Measurements from ENCODE around the gene RIPOR2. TPM values are rescaled to one million over a fixed set of nuclear protein-coding genes. Genes with fewer than 3 reads are reported as not detected.

Gene RIPOR2
- total and polyA plus RNA-seq, 2 of the 13 experiments (the other 11 are each of a cell fraction or from before 2014, with no cell fraction given): 0.02 to 0.05 TPM

DNA sequence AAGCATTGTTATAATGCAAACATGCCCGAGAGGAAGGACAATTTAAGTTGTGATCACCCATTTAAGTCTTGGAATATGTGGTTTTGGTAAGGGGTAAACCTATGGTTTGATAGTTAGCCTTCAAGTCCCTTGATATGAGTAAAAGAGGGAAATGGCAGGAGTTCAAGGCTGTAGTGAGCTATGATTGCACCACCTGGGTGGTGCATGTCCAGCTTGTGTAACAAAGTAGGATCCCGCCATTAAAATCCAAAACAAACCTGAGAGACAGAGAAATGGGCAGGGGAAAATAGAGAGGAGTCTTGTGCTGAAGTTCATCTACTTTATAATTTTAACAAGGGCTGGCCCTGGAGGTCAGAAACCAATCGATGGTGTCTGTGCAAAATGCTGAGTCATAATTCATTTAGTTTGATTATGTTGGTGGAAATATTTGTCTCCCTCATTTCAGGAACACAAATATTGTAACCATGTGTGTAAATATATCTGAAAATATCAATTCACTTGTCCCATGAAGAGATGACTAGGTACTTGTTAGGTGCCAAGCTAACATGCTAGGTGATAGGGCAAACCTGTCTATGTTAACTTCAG lies 113.8 kb downstream of the RIPOR2 start (continued):
- no peak for TF ChIP-seq YEATS4 (CRISPR knock-in tag; IDR thresholded peaks at IDR 0.05; ENCODE audit: borderline replicate concordance)
- TF ChIP-seq NFE2 (CRISPR knock-in tag; IDR thresholded peaks at IDR 0.05): no peak
- TF ChIP-seq, protein P1, sequence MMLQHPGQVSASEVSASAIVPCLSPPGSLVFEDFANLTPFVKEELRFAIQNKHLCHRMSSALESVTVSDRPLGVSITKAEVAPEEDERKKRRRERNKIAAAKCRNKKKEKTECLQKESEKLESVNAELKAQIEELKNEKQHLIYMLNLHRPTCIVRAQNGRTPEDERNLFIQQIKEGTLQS (CRISPR knock-in tag; IDR thresholded peaks at IDR 0.05): no peak
- TF ChIP-seq KDM5A (IDR thresholded peaks at IDR 0.05; ENCODE audit: borderline replicate concordance, low read length): no peak
- TF ChIP-seq MAFK (conservative IDR thresholded peaks at IDR 0.05 in 1 of 2, IDR thresholded peaks at IDR 0.05 in 1 of 2; ENCODE audit: low read length in 2 of 2): peak; percentile 87 to 91
- TF ChIP-seq, protein P2, sequence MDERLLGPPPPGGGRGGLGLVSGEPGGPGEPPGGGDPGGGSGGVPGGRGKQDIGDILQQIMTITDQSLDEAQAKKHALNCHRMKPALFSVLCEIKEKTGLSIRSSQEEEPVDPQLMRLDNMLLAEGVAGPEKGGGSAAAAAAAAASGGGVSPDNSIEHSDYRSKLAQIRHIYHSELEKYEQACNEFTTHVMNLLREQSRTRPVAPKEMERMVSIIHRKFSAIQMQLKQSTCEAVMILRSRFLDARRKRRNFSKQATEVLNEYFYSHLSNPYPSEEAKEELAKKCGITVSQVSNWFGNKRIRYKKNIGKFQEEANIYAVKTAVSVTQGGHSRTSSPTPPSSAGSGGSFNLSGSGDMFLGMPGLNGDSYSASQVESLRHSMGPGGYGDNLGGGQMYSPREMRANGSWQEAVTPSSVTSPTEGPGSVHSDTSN (CRISPR knock-in tag; IDR thresholded peaks at IDR 0.05): no peak
- TF ChIP-seq ZNF501 (CRISPR knock-in tag; IDR thresholded peaks at IDR 0.05): no peak
- 0 out of 2 replicates have a peak, but pooled peaks have one; percentile 12 for TF ChIP-seq RARA (CRISPR knock-in tag; IDR thresholded peaks at IDR 0.05)
- TF ChIP-seq, protein P3, sequence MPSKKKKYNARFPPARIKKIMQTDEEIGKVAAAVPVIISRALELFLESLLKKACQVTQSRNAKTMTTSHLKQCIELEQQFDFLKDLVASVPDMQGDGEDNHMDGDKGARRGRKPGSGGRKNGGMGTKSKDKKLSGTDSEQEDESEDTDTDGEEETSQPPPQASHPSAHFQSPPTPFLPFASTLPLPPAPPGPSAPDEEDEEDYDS (CRISPR knock-in tag; IDR thresholded peaks at IDR 0.05): no peak
- TF ChIP-seq ZNF598 (CRISPR knock-in tag; IDR thresholded peaks at IDR 0.05; ENCODE audit: borderline replicate concordance): no peak
- TF ChIP-seq PHF5A (CRISPR knock-in tag; IDR thresholded peaks at IDR 0.05; ENCODE audit: low read depth, unreplicated experiment): no peak

DNA sequence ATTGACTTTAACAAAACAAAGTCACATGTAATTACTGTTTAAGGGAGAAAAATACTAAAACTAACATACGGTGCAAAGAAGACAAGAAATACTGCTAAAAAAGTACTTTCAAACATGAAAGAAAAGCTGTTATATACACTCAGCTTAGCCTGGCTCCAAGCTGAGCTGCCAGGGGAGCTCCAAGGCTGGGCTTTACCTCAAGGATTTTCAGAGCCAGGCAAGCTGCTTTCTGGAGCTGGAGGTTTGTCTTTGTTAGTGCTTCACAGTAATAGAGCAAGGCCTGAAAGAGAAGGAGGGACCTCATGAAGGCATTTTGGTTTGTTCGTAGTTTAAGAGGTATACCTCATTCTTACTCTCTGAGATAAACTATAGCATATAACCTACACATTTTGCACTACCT lies 117.4 kb downstream of the RIPOR2 start:
- Histone ChIP-seq H3K4me3 (replicated peaks in 1 of 3; ENCODE audit: insufficient read depth in 1 of 3, low read depth in 2 of 3, low read length in 3 of 3) (no peak overlapping the region), H3K4me1 (ENCODE audit: insufficient read depth, low read length) (peaks cover 27% of the 10 kb centered on the region), H3K27me3 (ENCODE audit: control insufficient read depth in 1 of 2, insufficient read depth in 2 of 2, low read length in 2 of 2) (no peaks in the 10 kb centered on the region), H3K4me2 (ENCODE audit: low read depth, low read length) (no peak overlapping the region), H3K79me2 (ENCODE audit: insufficient read depth, low read length) (no peaks in the 10 kb centered on the region), H3K36me3 (replicated peaks in 1 of 2; ENCODE audit: control insufficient read depth in 1 of 2, insufficient read depth in 2 of 2, low read length in 2 of 2) (no peaks in the 10 kb centered on the region), H2AFZ (ENCODE audit: low read length) (peak overlapping the region; percentile 43), H3K27ac (ENCODE audit: extremely low read length, insufficient read depth, low read length) (no peak overlapping the region), H3K9me3 (ENCODE audit: low read length) (no peaks in the 10 kb centered on the region), H3K9ac (ENCODE audit: insufficient read depth, low read depth, low read length) (no peak overlapping the region), H4K20me1 (ENCODE audit: insufficient read depth, low read length) (no peaks in the 10 kb centered on the region)
- POLR2A ChIA-PET: interaction anchor here (2.0 kb wide), 1 partner anchor 9 kb away, joined by 8 read pairs; no protein-coding TSS in a partner anchor
- 78% methylated on average over 2 of the region's 2 CpGs for WGBS (ENCODE audit: low lambda C conversion rate)
- in situ Hi-C loops (cut with HindIII; ENCODE audit: extremely low pct_ligation_motif_present, low pct_unique_long_range_greater_than_20kb) (no loop called here), intact Hi-C loops (cut with micrococcal nuclease; ENCODE audit: unreplicated experiment) (no loop called here)
- no TSS peak for BruUV-seq (replicated peaks)
- peak; percentile 43; the same call in 2 of the 3 replicates for ATAC-seq
- no peak for DNase-seq (ENCODE audit: low spot score)
- CTCF ChIA-PET (ENCODE audit: low intra/inter-chr PET ratio, low total read pairs): no interaction called here
- FAIRE-seq: no peak
- TF ChIP-seq, protein P4, sequence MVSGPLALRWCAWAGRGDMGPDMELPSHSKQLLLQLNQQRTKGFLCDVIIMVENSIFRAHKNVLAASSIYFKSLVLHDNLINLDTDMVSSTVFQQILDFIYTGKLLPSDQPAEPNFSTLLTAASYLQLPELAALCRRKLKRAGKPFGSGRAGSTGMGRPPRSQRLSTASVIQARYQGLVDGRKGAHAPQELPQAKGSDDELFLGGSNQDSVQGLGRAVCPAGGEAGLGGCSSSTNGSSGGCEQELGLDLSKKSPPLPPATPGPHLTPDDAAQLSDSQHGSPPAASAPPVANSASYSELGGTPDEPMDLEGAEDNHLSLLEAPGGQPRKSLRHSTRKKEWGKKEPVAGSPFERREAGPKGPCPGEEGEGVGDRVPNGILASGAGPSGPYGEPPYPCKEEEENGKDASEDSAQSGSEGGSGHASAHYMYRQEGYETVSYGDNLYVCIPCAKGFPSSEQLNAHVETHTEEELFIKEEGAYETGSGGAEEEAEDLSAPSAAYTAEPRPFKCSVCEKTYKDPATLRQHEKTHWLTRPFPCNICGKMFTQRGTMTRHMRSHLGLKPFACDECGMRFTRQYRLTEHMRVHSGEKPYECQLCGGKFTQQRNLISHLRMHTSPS (CRISPR knock-in tag; IDR thresholded peaks at IDR 0.05; ENCODE audit: low read depth): no peak
- TF ChIP-seq SAFB2 (CRISPR knock-in tag; IDR thresholded peaks at IDR 0.05; ENCODE audit: borderline replicate concordance, low read depth): no peak
- no peak for TF ChIP-seq ZNF598 (CRISPR knock-in tag; IDR thresholded peaks at IDR 0.05; ENCODE audit: borderline replicate concordance)
- no peak for TF ChIP-seq ZFX (CRISPR knock-in tag; IDR thresholded peaks at IDR 0.05; ENCODE audit: low read depth)
- no peak for TF ChIP-seq ZNF350 (CRISPR knock-in tag; IDR thresholded peaks at IDR 0.05; ENCODE audit: borderline replicate concordance, low read depth)
- no peak for TF ChIP-seq ZNF652 (CRISPR knock-in tag; IDR thresholded peaks at IDR 0.05; ENCODE audit: borderline replicate concordance, low read depth)
- TF ChIP-seq ZMYM4 (CRISPR knock-in tag; IDR thresholded peaks at IDR 0.05): no peak
- TF ChIP-seq ZNF777 (CRISPR knock-in tag; IDR thresholded peaks at IDR 0.05): no peak
- no peak for TF ChIP-seq DMAP1 (CRISPR knock-in tag; IDR thresholded peaks at IDR 0.05)
- no peak for TF ChIP-seq GPN1 (CRISPR knock-in tag; IDR thresholded peaks at IDR 0.05; ENCODE audit: borderline replicate concordance)
